H1 (cell line): ENCODE results near the gene GAB3. TPM values are rescaled to one million over a fixed set of nuclear protein-coding genes. Genes with fewer than 3 reads are reported as not detected.

Experiments
- CTCF ChIA-PET: fragments of 300-600 bp; sonication (Branson Sonifier 250); formaldehyde crosslinking; loops from one replicate; lab custom pipeline; 2021; ENCODE audit not compliant: partially characterized antibody; lab: Charles Lee
- POLR2A ChIA-PET: fragments of 300-600 bp; sonication (Branson Sonifier 250); formaldehyde crosslinking; loops from one replicate; lab custom pipeline; 2021; ENCODE audit warnings: inconsistent platforms; ENCODE audit not compliant: partially characterized antibody; lab: Charles Lee
- DNase-seq, 2 experiments: peaks; one replicate each; pipeline versions ENCODE4 v3.0.0 to v3.0.0-alpha.2; 2010 to 2022; ENCODE audit warnings: low spot score in 2 of 2, low read depth in 1 of 2, mixed read lengths in 1 of 2
- FAIRE-seq: peaks from 2 replicates; lab custom pipeline; 2011; peaks lifted over from hg19 to GRCh38; lab: Jason Lieb, UNC
- H2AFZ ChIP-seq: 2 replicates; pipeline ENCODE4 v1.8.1; 2012; ENCODE audit warnings: low read length, inconsistent platforms
- H2AK5ac ChIP-seq: 2 replicates; pipeline ENCODE4 v1.6.1; 2013; ENCODE audit warnings: low read depth, low read length
- H2BK120ac ChIP-seq: replicated peaks from 2 replicates; pipeline ENCODE3; 2013; ENCODE audit warnings: low read depth, low read length, inconsistent platforms
- H2BK12ac ChIP-seq: 2 replicates; pipeline ENCODE4 v1.6.1; 2013; ENCODE audit warnings: low read depth, low read length
- H2BK15ac ChIP-seq: 2 replicates; pipeline ENCODE4 v1.6.1; 2013; ENCODE audit warnings: low read length
- H2BK20ac ChIP-seq: 2 replicates; pipeline ENCODE4 v1.6.1; 2013; ENCODE audit warnings: low read length
- H2BK5ac ChIP-seq: 2 replicates; pipeline ENCODE4 v1.6.1; 2013; ENCODE audit warnings: low read depth, low read length
- H3K14ac ChIP-seq: 2 replicates; pipeline ENCODE4 v1.6.1; 2013; ENCODE audit warnings: inconsistent platforms; ENCODE audit not compliant: insufficient read length
- H3K18ac ChIP-seq: 2 replicates; pipeline ENCODE4 v1.6.1; 2013; ENCODE audit warnings: low read length; ENCODE audit errors: extremely low read depth
- H3K23ac ChIP-seq: 2 replicates; pipeline ENCODE4 v1.6.1; 2013; ENCODE audit warnings: inconsistent platforms; ENCODE audit not compliant: insufficient read length
- H3K23me2 ChIP-seq: 2 replicates; pipeline ENCODE4 v1.6.1; 2013; ENCODE audit warnings: low read depth, low read length
- H3K27ac ChIP-seq: 2 replicates; pipeline ENCODE4 v1.6.1; 2011; ENCODE audit warnings: low read depth, low read length, inconsistent platforms
- H3K27me3 ChIP-seq, 4 experiments: replicated peaks in 1 of 4; 1 replicate in 1 of 4; 2 replicates in 3 of 4; pipeline versions ENCODE4 v1.6.1 to v1.8.1; 2011 to 2013; ENCODE audit warnings: low read length in 3 of 4, mild to moderate bottlenecking in 3 of 4, inconsistent platforms in 2 of 4, mixed read lengths in 2 of 4, moderate library complexity in 1 of 4; ENCODE audit not compliant: control insufficient read depth in 3 of 4, insufficient read depth in 3 of 4; ENCODE audit errors: extremely low read depth in 1 of 4
- H3K36me3 ChIP-seq, 4 experiments: 2 replicates each; pipeline versions ENCODE4 v1.6.1 to v1.8.1; 2011 to 2013; ENCODE audit warnings: mild to moderate bottlenecking in 4 of 4, low read length in 3 of 4, moderate library complexity in 2 of 4, control low read depth in 1 of 4, inconsistent platforms in 1 of 4; ENCODE audit not compliant: insufficient read depth in 4 of 4, control insufficient read depth in 2 of 4
- H3K4ac ChIP-seq: replicated peaks from 2 replicates; pipeline ENCODE3; 2013; ENCODE audit warnings: low read length, low read depth, mixed read lengths, inconsistent platforms; ENCODE audit not compliant: insufficient read length
- H3K4me1 ChIP-seq, 4 experiments: replicated peaks in 1 of 4; 1 replicate in 1 of 4; 2 replicates in 3 of 4; pipeline versions ENCODE4 v1.6.1 to v1.8.1; 2011 to 2013; ENCODE audit warnings: low read length in 3 of 4, inconsistent platforms in 2 of 4, mixed read lengths in 1 of 4; ENCODE audit not compliant: insufficient read depth in 4 of 4, control insufficient read depth in 3 of 4
- H3K4me2 ChIP-seq, 2 experiments: 2 replicates each; pipeline versions ENCODE4 v1.6.1 to v1.8.1; 2011 to 2013; ENCODE audit warnings: low read depth in 2 of 2, low read length in 2 of 2, control low read depth in 1 of 2, inconsistent platforms in 1 of 2, mild to moderate bottlenecking in 1 of 2; ENCODE audit not compliant: insufficient read depth in 1 of 2
- H3K4me3 ChIP-seq, 4 experiments: fragments of 200-600, 300-600 bp in 1 of 4; sonication (generic), shearing (Covaris generic), sonication (Bioruptor Twin) in 1 of 4; 2 replicates each; pipeline versions ENCODE4 v1.5.1 to v1.8.1; 2011 to 2016; ENCODE audit warnings: low read length in 4 of 4, low read depth in 3 of 4, control low read depth in 2 of 4, inconsistent platforms in 2 of 4, mild to moderate bottlenecking in 2 of 4, mixed read lengths in 1 of 4, moderate library complexity in 1 of 4; ENCODE audit not compliant: insufficient read depth in 2 of 4; ENCODE audit errors: extremely low read depth in 1 of 4
- H3K56ac ChIP-seq: replicated peaks from 2 replicates; pipeline ENCODE3; 2013; ENCODE audit warnings: low read depth, mild to moderate bottlenecking, mixed read lengths, low read length, inconsistent platforms; ENCODE audit not compliant: insufficient read length
- H3K79me1 ChIP-seq: 2 replicates; pipeline ENCODE4 v1.6.1; 2013; ENCODE audit warnings: low read depth, low read length, control low read depth
- H3K79me2 ChIP-seq, 2 experiments: 2 replicates each; pipeline versions ENCODE4 v1.6.1 to v1.8.1; 2012 to 2013; ENCODE audit warnings: low read length in 2 of 2, mild to moderate bottlenecking in 2 of 2, inconsistent platforms in 1 of 2; ENCODE audit not compliant: insufficient read depth in 2 of 2, control insufficient read depth in 1 of 2
- H3K9ac ChIP-seq, 4 experiments: replicated peaks in 1 of 4; 1 replicate in 1 of 4; 2 replicates in 3 of 4; pipeline versions ENCODE4 v1.6.1 to v1.8.1; 2011 to 2013; ENCODE audit warnings: low read depth in 3 of 4, low read length in 3 of 4, control low read depth in 2 of 4, mild to moderate bottlenecking in 2 of 4, moderate library complexity in 2 of 4, inconsistent platforms in 1 of 4; ENCODE audit errors: extremely low read depth in 1 of 4
- H3K9me3 ChIP-seq, 2 experiments: 2 replicates each; pipeline versions ENCODE4 v1.6.1 to v1.8.1; 2012 to 2013; ENCODE audit warnings: mild to moderate bottlenecking in 2 of 2, moderate library complexity in 2 of 2, control low read depth in 1 of 2, inconsistent platforms in 1 of 2, low read depth in 1 of 2, low read length in 1 of 2, mixed read lengths in 1 of 2; ENCODE audit not compliant: insufficient read depth in 2 of 2
- H4K20me1 ChIP-seq, 2 experiments: replicated peaks in 1 of 2; 2 replicates each; pipeline versions ENCODE3 to v1.8.1; 2011 to 2013; ENCODE audit warnings: inconsistent platforms in 2 of 2, low read length in 2 of 2, mild to moderate bottlenecking in 1 of 2; ENCODE audit not compliant: insufficient read depth in 2 of 2, control insufficient read depth in 1 of 2
- H4K5ac ChIP-seq: 2 replicates; pipeline ENCODE4 v1.6.1; 2013; ENCODE audit warnings: low read length, low read depth, mixed read lengths, inconsistent platforms; ENCODE audit not compliant: insufficient read length
- H4K8ac ChIP-seq: 2 replicates; pipeline ENCODE4 v1.8.0; 2013; ENCODE audit warnings: mild to moderate bottlenecking, moderate library complexity, low read length, inconsistent platforms; ENCODE audit not compliant: insufficient read depth; ENCODE audit errors: extremely low read depth
- H4K91ac ChIP-seq: replicated peaks from 2 replicates; pipeline ENCODE3; 2013; ENCODE audit warnings: low read length, mixed read lengths, inconsistent platforms; ENCODE audit not compliant: insufficient read length
- FOSL1 ChIP-seq: IDR thresholded peaks from 2 replicates; pipeline ENCODE4 v1.6.1; 2011; ENCODE audit warnings: mild to moderate bottlenecking, low read depth, low read length, moderate library complexity; ENCODE audit not compliant: insufficient read depth
- GABPA ChIP-seq: IDR thresholded peaks from 2 replicates; pipeline ENCODE4 v1.6.1; 2011; ENCODE audit warnings: mild to moderate bottlenecking, low read length, moderate library complexity, borderline replicate concordance; ENCODE audit not compliant: insufficient read depth
- JUND ChIP-seq: IDR thresholded peaks from 2 replicates; pipeline ENCODE4 v1.6.1; 2011; ENCODE audit warnings: mild to moderate bottlenecking, improper control_type of control experiment, low read length
- POU5F1 ChIP-seq: IDR thresholded peaks from 2 replicates; pipeline ENCODE4 v1.6.1; 2011; ENCODE audit warnings: low read depth, mild to moderate bottlenecking, low read length, moderate library complexity
- RFX5 ChIP-seq: IDR thresholded peaks from 2 replicates; pipeline ENCODE4 v1.6.1; 2011; ENCODE audit warnings: low read depth, low read length, improper control_type of control experiment, borderline replicate concordance
- SP4 ChIP-seq: IDR thresholded peaks from 2 replicates; pipeline ENCODE4 v1.6.1; 2012; ENCODE audit warnings: low read length, inconsistent platforms
- TEAD4 ChIP-seq: IDR thresholded peaks from 2 replicates; pipeline ENCODE4 v1.6.1; 2012; ENCODE audit warnings: low read depth, low read length, inconsistent platforms, mixed read lengths
- WGBS, 2 experiments: shearing (Covaris generic) in 1 of 2; methylation state at CpG; one replicate each; pipeline versions ENCODE4 v1.1.6 to v1.1.7; 2013 to 2015; ENCODE audit warnings: low lambda C conversion rate in 2 of 2, mixed read lengths in 2 of 2, inconsistent platforms in 1 of 2, low coverage in 1 of 2, missing lambda C conversion rate in 1 of 2; ENCODE audit not compliant: insufficient replicate concordance in 2 of 2, insufficient coverage in 1 of 2, insufficient read length in 1 of 2; ENCODE audit errors: extremely low coverage in 1 of 2, missing lambda C conversion rate in 1 of 2; 5-methylcytosine and 5-hydroxymethylcytosine counted together
- polyA plus RNA-seq, 7 experiments: library from polyadenylated mRNA; depleted of rRNA in 3 of 7; stranded (reverse) in 5 of 7; unstranded in 2 of 7; fragments of >200 nt in 5 of 7; fragments of 200-250 nt in 2 of 7; gene quantifications; 1 replicate in 5 of 7; 2 replicates in 1 of 7; 4 replicates in 1 of 7; pipeline versions ENCODE4 v1.2.1 to v1.2.3, GENCODE V29; 2011 to 2013; ENCODE audit warnings: missing spikeins in 2 of 7, mixed read lengths in 2 of 7
- total RNA-seq: library from RNA; stranded (reverse); fragmentation: NEBNext Ultra II Directional; extraction: Animal tissue kit (Norgen Biotek cat#: 25700); gene quantifications from 2 replicates; pipeline ENCODE4 v1.2.1, GENCODE V29; 2021

GAB3 gene
- total and polyA plus RNA-seq, 2 of the 8 experiments (the other 6 are each of a cell fraction or from before 2014, with no cell fraction given): 0.48 to 1.2 TPM

DNA sequence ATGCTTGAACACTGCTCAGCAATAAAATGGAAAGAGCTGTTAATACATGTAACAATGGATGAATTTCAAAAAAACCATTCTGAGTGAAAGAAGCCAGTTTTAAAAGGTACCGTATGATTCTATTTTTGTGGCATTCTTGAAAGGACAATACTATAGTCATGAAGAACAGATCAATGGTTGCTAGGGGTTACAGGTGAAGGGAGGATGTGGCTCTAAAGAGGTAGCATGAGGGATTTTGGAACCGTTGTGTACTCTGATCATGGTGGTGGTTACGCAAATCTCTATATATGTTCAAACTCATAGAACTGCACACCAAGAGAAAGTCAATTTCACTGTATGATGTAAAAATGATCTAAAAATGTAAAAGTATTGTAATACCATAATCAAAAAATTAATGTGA is 57.5 kb downstream of the GAB3 start:
- Histone ChIP-seq H2AFZ (no peak overlapping the region), H3K4me3 (no peak overlapping the region), H4K91ac (no peak overlapping the region), H3K9me3 (no peaks in the 10 kb centered on the region), H3K18ac (no peak overlapping the region), H3K4ac (no peak overlapping the region), H2BK15ac (no peak overlapping the region), H4K8ac (no peak overlapping the region), H3K27ac (no peak overlapping the region), H3K14ac (no peak overlapping the region), H2BK5ac (no peak overlapping the region), H3K56ac (no peak overlapping the region), H3K23me2 (no peaks in the 10 kb centered on the region), H3K9ac (no peak overlapping the region), H2BK120ac (no peak overlapping the region), H3K4me2 (no peak overlapping the region), H4K5ac (no peak overlapping the region), H3K27me3 (no peaks in the 10 kb centered on the region), H2BK20ac (no peak overlapping the region), H3K4me1 (peaks cover 0 to under 1% (median 0%) of the 10 kb centered on the region in 4 experiments; a peak in 1 of 7 replicates), H3K23ac (no peak overlapping the region), H4K20me1 (no peaks in the 10 kb centered on the region), H3K79me1 (no peaks in the 10 kb centered on the region), H2AK5ac (no peak overlapping the region), H3K36me3 (no peaks in the 10 kb centered on the region), H3K79me2 (no peaks in the 10 kb centered on the region), H2BK12ac (no peak overlapping the region)
- FAIRE-seq (no peak), DNase-seq (no peak)
- POLR2A ChIA-PET: no interaction called here
- CTCF ChIA-PET: no interaction called here
- WGBS, 2 experiments: 98% methylated on average over 3 of the region's 3 CpGs; no CpG with 5 or more reads in 1 of the 2 experiments
- no peak for TF ChIP-seq TEAD4
- TF ChIP-seq SP4: no peak
- TF ChIP-seq RFX5: no peak
- TF ChIP-seq POU5F1: no peak
- no peak for TF ChIP-seq GABPA
- no peak for TF ChIP-seq FOSL1
- TF ChIP-seq JUND: no peak
